COR-L47 (cell line): ENCODE results near the gene MAML1.
"Not testable (repeated sequence)": the region's sequence is repeated elsewhere in the genome, so short reads cannot be mapped to it uniquely, and the experiment has no call there.

Experiments used
- DNase-seq: peaks from one replicate; lab custom pipeline; 2025; lab: John Stamatoyannopoulos, UW

Gene MAML1

DNA sequence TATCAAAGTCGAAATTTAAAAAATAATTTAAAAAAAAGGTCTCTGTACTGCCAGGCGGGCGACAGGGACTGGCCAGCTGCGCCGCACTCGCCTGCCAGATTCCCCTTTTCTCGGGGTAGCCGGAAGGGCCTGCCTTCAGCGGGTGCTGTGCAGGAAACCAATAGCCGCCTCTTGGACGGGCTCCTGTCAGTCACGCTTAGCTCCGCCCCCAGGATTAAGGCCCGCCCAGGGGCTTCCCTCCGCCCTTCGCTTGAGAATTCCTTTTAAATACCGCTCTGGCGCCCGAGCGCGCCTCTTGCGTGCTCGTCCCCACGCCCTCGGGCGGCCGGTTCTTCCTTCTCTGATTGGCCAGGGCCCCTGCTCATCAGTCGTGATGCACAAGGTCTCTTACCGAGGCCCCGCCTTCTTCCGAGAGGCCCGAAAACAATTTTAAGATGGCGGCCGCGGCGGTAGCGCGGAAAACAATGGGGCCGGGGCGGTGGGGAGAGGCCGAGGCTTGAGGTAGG lies at the start of gene MAML1:
Gene MAML1, plus strand, starts transcription at position 411 of the 506 bp plus-strand sequence. CDS start 291 bp downstream, outside the sequence.
- DNase-seq = peak; percentile 100

DNA sequence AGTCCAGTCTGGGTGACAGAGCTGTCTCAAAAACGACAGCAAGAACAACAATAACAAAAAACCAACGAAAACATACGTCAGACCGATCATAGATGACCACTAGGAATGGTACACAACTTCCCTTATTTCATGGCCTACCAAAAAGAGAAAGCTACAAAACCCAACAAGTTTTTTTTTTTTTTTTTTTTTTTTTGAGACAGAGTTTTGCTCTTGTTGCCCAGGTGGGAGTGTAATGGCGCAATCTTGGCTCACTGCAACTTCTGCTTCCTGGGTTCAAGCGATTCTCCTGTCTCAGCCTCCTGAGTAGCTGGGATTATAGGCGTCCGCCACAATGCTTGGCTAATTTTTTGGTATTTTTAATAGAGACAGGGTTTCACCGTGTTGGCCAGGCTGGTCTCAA lies 43.4 kb upstream of the MAML1 start:
- DNase-seq = not testable (repeated sequence)

DNA sequence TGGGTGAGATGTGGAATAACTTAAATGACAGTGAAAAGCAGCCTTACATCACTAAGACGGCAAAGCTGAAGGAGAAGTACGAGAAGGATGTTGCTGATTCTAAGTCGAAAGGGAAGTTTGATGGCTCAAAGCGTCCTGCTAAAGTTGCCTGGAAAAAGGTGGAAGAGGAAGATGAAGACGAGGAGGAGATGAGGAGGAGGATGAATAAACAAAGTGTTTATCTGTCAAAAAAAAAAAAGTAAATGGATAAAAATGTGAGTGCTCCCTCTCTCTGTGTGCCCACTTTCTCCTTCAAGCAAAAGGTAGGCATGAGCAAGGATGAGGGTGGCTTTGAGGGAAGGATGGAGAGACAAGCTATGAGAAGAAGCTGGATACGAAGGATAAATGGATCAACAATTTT lies 38.1 kb upstream of the MAML1 start:
- DNase-seq = no peak

DNA sequence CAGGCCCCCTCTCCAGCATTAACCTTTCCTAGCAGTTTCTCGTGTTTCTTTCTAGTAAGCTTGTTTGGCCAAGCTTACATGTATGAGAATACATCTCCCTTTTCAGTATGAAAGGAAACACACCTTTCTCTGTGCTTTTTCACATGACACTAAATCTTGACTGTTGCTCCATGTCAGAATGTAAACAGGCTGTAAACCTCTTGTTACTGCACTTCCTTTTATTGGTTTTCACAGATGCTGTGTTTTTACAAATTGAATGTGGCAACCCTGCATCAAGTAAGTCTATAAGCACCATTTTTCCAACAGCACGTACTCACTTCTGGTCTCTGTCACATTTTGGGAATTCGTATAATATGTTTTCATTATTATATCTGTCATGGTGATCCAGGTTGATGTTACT lies 36.0 kb upstream of the MAML1 start:
- no peak for DNase-seq

- DNase-seq = no peak
These were observed 35.5 kb upstream of the MAML1 start for GRCh38 chr5:179697108-179697507.

- DNase-seq = not testable (repeated sequence)
These were observed 35.1 kb upstream of the MAML1 start for GRCh38 chr5:179697543-179697942.

- peak; percentile 99 for DNase-seq
These were observed 34.4 kb upstream of the MAML1 start for GRCh38 chr5:179697993-179698934.

- DNase-seq = no peak
These were observed 33.5 kb upstream of the MAML1 start, which contains the start of gene CANX for GRCh38 chr5:179698935-179699615. TSS of gene CANX (plus strand) at chr5:179698967. CDS start at chr5:179705682, 6,715 bp downstream.

GRCh38 chr5:179699616-179700237 lies 32.9 kb upstream of the MAML1 start:
- no peak for DNase-seq

DNA sequence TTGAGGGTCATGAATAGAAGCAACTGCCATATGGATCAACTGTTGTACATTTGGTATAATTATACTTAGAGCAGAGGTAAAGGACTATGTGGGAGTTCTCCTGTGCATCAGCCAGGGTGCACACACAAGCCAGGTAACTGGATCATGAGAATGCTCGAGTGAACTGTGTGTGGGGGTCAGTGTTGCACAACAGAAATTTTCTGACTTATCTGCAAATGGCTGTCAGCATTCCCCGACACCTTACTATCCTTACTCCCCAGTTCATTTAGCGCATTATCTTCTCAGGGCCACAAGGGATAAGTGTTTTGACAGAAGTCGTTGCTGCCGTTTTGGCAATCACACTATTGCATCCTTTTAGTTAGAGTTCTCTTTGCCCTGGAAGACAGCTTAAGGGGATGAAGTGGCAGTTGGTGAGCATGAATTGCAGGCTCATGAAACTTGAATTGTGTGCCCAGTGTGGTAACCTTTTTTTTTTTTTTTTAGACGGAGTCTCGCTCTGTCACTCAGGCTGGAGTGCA lies 32.2 kb upstream of the MAML1 start:
- DNase-seq = no peak

DNA sequence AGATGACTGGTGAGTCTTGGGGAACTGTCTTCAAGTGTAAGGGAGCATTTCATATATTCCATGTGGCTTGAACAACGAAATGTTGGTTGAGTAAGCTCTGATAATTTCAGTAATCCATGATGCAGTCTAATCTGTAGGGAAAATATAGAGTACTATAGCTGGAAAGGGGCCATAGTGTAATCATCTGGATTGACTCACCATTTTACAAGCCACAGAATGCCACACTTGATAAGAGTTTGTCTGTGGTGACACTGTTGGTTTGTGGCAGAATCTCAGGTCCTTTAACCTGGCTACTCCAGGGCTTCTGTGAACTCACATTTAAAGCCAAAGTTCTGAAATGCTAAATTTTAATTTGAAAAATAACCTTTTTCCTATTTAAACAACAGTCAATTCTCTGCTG lies 16.3 kb upstream of the MAML1 start:
- DNase-seq = no peak

GRCh38 chr5:179720222-179720621 lies 12.4 kb upstream of the MAML1 start:
- no peak for DNase-seq

DNA sequence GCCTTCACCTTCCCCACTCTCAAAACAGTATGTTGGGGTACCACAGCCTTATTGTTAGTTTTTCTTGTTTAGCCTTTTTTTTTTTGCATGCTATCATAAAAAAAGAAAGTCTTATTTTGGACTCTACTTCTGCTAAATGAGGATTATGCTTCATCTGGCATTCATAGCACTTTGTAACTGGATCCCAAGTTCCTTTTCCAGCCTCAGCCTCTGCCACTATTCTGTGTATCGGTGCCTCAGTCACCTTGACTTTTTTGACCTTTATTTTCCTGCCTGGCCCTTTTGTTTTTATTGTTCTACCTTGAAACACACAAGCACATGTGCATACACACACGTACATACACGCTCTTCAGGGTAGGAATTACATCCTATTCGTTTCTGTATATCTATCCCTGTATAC lies 8.5 kb upstream of the MAML1 start:
- no peak for DNase-seq

GRCh38 chr5:179727106-179727505 lies 5.5 kb upstream of the MAML1 start:
- DNase-seq = no peak

DNA sequence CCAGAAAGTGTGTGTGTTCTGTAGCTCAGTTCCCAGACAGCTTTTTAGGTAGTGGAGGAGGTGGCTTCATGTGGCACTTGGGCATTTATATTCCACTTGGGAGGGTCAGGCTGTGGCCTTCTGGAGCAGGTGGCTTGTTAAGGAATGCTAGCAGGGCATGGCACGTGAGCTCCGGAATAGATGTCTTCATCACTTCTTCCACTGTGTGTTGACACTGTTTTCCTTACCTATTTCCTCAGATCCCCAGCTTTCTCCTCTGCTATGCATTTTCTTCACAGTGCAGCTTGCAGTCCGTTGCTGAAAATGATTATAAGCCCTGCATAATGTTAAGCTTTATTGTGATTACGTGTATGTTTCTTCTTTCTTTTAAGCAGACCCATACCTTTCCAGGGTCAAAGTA lies 3.3 kb upstream of the MAML1 start:
- no peak for DNase-seq

GRCh38 chr5:179729727-179730126 lies 2.9 kb upstream of the MAML1 start:
- DNase-seq = no peak

- DNase-seq = no peak
These were observed 2.3 kb upstream of the MAML1 start for GRCh38 chr5:179730356-179730755.

- no peak for DNase-seq
These were observed 1.8 kb upstream of the MAML1 start for GRCh38 chr5:179730852-179731251.

- DNase-seq = no peak
These were observed 721 bp upstream of the MAML1 start for GRCh38 chr5:179731791-179732411.

DNA sequence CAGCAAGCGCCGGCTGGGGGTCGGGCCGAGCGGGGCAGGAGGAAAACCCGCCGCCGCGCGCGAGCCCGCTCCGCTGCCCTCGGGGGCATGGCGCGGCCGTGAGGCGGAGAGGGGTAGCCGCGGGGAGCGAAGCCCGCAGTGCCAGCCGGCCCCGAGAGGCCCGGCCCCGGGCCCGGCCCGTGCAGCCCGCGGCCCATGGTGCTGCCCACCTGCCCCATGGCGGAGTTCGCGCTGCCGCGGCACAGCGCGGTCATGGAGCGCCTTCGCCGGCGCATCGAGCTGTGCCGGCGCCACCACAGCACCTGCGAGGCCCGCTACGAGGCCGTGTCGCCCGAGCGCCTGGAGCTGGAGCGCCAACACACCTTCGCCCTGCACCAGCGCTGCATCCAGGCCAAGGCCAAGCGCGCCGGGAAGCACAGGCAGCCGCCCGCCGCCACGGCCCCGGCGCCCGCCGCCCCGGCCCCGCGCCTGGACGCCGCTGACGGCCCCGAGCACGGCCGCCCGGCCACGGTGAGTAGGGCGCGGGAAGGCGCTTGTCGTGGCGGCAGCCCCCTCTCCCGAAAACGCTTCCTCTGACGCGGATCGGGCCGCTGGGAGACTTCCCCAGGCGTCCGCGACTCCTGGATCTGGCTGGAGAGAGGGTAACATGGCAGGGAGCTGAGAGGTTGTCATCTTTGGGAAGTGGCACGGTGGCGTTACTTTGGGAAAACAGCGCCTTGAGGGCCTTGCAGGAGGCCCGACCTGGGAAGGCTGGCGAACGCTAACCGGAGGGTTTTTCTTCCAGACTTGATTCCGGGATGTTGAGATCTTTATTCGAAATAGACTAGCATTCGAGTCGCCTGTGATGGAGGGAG lies 523 bp downstream of the MAML1 start:
- peak; percentile 17 for DNase-seq

DNA sequence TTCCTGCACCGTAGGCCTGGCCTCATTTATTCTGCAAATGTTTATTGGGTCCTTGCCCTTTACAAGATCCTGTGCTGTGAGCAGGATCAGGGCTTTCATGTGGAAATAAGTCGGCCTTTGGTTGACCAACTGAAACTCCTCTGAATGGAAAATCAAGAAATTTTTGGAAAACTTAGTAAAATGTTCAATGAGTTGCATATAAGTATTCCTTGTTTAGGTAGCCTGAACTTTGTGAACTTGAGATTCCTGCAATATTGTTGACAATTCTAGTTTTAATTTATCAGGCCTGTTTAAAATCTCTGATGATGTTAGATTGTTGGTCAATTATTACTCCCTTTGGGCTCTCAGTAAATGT lies 1.1 kb downstream of the MAML1 start:
- no peak for DNase-seq
